Right lobe of liver (tissue), 6 donors: ENCODE results near the gene H3-3A. TPM values are rescaled to one million over a fixed set of nuclear protein-coding genes. Genes with fewer than 3 reads are reported as not detected.

Source experiments
- ATAC-seq, 4 donors: fragments of 200-7000 bp; cut with Tn5 transposase; one replicate each; pipeline ENCODE4 v1.9.1; 2020; ENCODE audit warnings: mild to moderate bottlenecking in 4 of 4, moderate library complexity in 4 of 4
- DNase-seq, 3 donors: peaks; one replicate each; pipeline ENCODE4 v3.0.0-alpha.2; 2020
- H3K27ac ChIP-seq, 3 donors: fragments of 200-600 bp; one replicate each; pipeline ENCODE4 v1.8.0; 2022
- H3K27me3 ChIP-seq, 2 donors: fragments of 200-600 bp; one replicate each; pipeline ENCODE4 v1.8.0; 2022
- H3K36me3 ChIP-seq, 4 donors: fragments of 200-600 bp; sonication (generic) in 1 of 4; one replicate each; pipeline versions ENCODE4 v1.5.1 to v1.8.0; 2017 to 2022; ENCODE audit warnings: control low read depth in 1 of 4
- H3K4me1 ChIP-seq, 4 donors: fragments of 200-600 bp; sonication (generic) in 1 of 4; one replicate each; pipeline versions ENCODE4 v1.5.1 to v1.8.0; 2017 to 2022; ENCODE audit warnings: control low read depth in 1 of 4
- H3K4me3 ChIP-seq, 3 donors: fragments of 200-600 bp; one replicate each; pipeline ENCODE4 v1.8.0; 2022
- H3K9me3 ChIP-seq, 4 donors: fragments of 200-600 bp; sonication (generic) in 1 of 4; one replicate each; pipeline versions ENCODE4 v1.5.1 to v1.8.0; 2017 to 2022; ENCODE audit warnings: control low read depth in 1 of 4
- CTCF ChIP-seq, 4 donors: fragments of 200-600 bp in 3 of 4; fragments of 450-650 bp in 1 of 4; IDR thresholded peaks; one replicate each; pipeline versions ENCODE4 v1.5.1 to v1.8.0; 2016 to 2022; ENCODE audit warnings: antibody characterized with exemption in 4 of 4, mild to moderate bottlenecking in 2 of 4
- POLR2A ChIP-seq: fragments of 450-650 bp; IDR thresholded peaks from one replicate; pipeline ENCODE4 v1.6.1; 2017; ENCODE audit warnings: antibody characterized with exemption, mild to moderate bottlenecking
- WGBS: methylation state at CpG from one replicate; pipeline ENCODE4 v1.1.6; 2018; ENCODE audit warnings: low coverage, low lambda C conversion rate; ENCODE audit not compliant: insufficient coverage; ENCODE audit errors: missing lambda C conversion rate; 5-methylcytosine and 5-hydroxymethylcytosine counted together
- intact Hi-C, 2 donors: fragments of 100-400 bp; cut with DNase I; formaldehyde crosslinking; loops; one replicate each; pipeline versions ENCODE4 v1.11.2 to v1.14.1; 2022
- total RNA-seq, 6 experiments: library from RNA; depleted of rRNA in 2 of 6; stranded (reverse); fragments of >200 nt in 2 of 6; fragmentation: NEBNext Ultra II Directional in 3 of 6; extraction: Animal tissue kit (Norgen Biotek cat#: 25700) in 3 of 6; gene quantifications; one replicate each; pipeline versions ENCODE4 v1.1.0 to v1.2.4, GENCODE V29; 2016 to 2023
- donor health status: DM: no; HTN: yes; CAD: no.
- donor health status: DM: no; HTN: no; CAD: no.
- donor health status: DM: no; HTN: no; CAD: no.
- donor health status: DM: no; HTN: yes; CAD: no.
- donor health status: DM: no; HTN: yes; CAD: no.

H3-3A gene
- total RNA-seq, 6 experiments from 2014 or later, result 132 to 185 (median 156) TPM

- no peaks in the 10 kb centered on the region for H3K9me3 ChIP-seq
- no peaks in the 10 kb centered on the region for H3K4me1 ChIP-seq
- H3K36me3 ChIP-seq, result no peaks in the 10 kb centered on the region
- TF ChIP-seq CTCF (IDR thresholded peaks at IDR 0.05) (no peak), POLR2A (no peak)
- no peaks in the 10 kb centered on the region for H3K27me3 ChIP-seq
- no peak overlapping the region for H3K27ac ChIP-seq
- intact Hi-C loops, result loop anchor here (5.0 kb wide), 2 partner anchors 54 to 76 kb away; no protein-coding TSS in a partner anchor
- WGBS, result 37% methylated on average over 5 of the region's 37 CpGs
- DNase-seq (no peak), ATAC-seq (no peak)
- H3K4me3 ChIP-seq, result peak overlapping the region in 2 of 3 donors; percentile 63 to 64
Measured at GRCh38 chr1:226121049-226121586, 58.6 kb downstream of the H3-3A start.

Other genes with a start within 250 kb of the H3-3A start
- gene TMEM63A, start 180.3 kb upstream of the H3-3A start, total RNA-seq, result 10 to 100 TPM; 32.1 to 81.5 (median 44.9) TPM
- 1 to 10 TPM in 1 of 6 experiments, under 1 TPM in 3, not detected in 2; 0.29 to 1.1 (median 0.54) TPM for gene LEFTY1, start 173.6 kb upstream of the H3-3A start, total RNA-seq
- 10 to 100 TPM; 20.0 to 42.6 (median 24.9) TPM for gene PYCR2, start 138.5 kb upstream of the H3-3A start, total RNA-seq
- gene LEFTY2, start 121.5 kb upstream of the H3-3A start, total RNA-seq, result under 1 TPM in 1 of 6 experiments, not detected in 5; 0.31 TPM
- gene SDE2, start 63.4 kb upstream of the H3-3A start, total RNA-seq, result 10 to 100 TPM in 1 of 6 experiments, 1 to 10 TPM in 5; 7.1 to 10.9 (median 8.6) TPM
- 10 to 100 TPM; 14.6 to 23.6 (median 17.5) TPM for gene ACBD3, start 124.0 kb downstream of the H3-3A start, total RNA-seq
- under 1 TPM in 1 of 6 experiments, not detected in 5; 0.29 TPM for gene MIXL1, start 160.9 kb downstream of the H3-3A start, total RNA-seq
- gene LIN9, start 246.4 kb downstream of the H3-3A start, total RNA-seq, result 1 to 10 TPM in 2 of 6 experiments, under 1 TPM in 4; 0.46 to 1.5 (median 0.91) TPM